SIG-M5 treated with dmso at 0.1 percent for 504 hours (cell line): ENCODE measurements around the gene GMPS.
"Not testable (repeated sequence)": the region's sequence is repeated elsewhere in the genome, so short reads cannot be mapped to it uniquely, and the experiment has no call there.

Source experiments
- DNase-seq: peaks from one replicate; lab custom pipeline; 2025; ENCODE audit not compliant: unreplicated experiment; lab: John Stamatoyannopoulos, UW

Gene GMPS

GRCh38 chr3:155934230-155934629 is 63.8 kb downstream of the GMPS start:
- DNase-seq: no peak

DNA sequence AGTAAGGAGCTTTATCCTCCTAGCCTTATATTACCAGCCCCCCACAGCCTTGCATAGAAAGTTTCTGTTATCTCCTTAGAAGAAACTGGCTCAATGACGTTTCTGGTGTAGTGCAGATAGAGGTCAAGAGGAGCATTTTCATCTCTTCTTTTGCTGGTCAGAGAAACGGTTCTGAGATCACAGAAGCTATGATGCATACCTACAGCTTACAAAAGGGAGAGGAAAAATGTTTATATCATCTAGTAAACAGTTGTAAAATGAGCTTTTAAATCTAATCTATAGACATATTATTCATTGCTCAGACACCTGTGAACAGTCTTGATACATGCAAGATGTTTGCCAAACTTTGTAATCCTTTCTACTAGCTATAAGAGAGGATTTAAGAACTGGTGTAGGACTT is 68.0 kb downstream of the GMPS start:
- DNase-seq: no peak

DNA sequence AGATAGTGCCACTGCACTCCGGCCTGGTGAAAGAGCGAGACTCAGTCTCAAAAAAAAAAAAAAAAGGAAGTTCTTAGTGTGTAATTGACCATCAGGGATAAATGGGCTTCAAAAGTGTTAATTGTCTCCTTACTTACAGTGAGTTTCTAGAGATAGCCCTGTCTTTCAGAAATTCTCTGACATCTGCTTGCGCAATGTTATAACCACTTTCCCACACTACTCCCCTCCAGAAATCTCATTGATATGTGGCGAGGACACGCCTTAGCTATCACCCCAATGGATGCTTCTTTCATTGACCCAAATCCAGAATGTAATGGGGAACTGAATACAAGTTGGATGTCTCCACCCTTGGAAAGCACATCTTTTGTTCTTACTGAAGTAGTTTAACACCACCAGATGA is 70.9 kb downstream of the GMPS start:
- DNase-seq: no peak

GRCh38 chr3:155944081-155944480 is 73.6 kb downstream of the GMPS start:
- DNase-seq: no peak

DNA sequence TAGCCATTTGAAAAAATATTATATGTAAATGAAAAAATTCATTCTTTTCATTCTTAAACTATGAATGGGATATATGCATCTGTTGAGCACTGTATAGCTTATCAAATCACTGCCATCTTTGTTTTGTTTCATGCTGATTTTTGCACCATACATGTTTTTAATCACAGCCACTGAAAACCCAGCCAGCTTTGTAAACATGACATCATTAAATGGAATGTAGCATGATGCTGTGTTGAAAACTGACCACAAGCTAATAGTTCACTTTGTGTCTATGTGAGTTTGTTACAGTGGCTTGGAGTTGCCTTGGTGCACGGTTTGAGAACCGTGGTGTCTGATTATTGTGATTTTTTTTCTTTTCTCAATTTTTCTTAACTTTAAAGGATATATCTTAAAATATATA is 75.7 kb downstream of the GMPS start:
- DNase-seq: no peak

- no peak for DNase-seq
These were observed 78.0 kb downstream of the GMPS start for GRCh38 chr3:155948476-155948875.

GRCh38 chr3:155949453-155950217 is 79.2 kb downstream of the GMPS start:
- no peak for DNase-seq

DNA sequence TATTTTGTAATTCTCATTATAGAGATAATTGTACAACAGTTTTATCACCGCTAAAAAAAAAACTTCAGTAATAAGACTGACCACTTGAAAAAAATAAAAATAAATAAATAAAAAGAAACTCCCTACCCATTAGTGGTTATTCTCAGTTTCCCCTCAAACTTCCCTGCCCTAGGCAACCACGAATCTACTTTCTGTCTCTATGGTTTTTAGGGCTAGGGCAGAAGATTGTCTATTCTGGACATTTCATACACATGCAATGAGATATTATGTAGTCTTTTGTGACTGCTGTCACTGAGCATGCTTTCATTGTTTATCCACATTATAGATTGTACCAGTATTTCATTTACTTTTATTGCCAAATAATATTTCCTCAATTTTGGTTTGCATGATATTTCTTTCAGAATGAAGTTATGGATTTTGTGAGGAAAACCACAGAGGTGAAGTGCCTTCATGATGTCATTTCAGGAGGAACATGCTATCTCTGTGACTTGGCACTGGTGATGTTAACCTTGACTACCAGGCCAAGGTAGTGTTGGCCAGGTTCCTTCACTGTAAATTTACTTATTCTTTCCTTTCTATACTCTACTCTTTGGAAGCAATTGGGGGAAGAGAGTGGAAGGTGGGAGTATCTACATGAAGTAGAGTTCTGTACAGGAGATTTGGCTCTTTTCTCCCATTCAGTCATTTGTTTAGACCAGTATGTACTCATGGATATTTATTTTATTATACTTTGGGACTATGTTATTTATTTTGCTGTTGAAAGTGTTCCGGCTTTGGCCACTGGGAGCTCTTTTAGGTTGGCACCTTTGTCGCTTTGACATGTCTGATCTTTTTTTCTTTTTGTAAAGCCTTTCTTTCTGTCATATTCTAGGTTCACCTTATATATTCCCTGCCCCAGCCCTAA is 86.3 kb downstream of the GMPS start:
- no peak for DNase-seq

DNA sequence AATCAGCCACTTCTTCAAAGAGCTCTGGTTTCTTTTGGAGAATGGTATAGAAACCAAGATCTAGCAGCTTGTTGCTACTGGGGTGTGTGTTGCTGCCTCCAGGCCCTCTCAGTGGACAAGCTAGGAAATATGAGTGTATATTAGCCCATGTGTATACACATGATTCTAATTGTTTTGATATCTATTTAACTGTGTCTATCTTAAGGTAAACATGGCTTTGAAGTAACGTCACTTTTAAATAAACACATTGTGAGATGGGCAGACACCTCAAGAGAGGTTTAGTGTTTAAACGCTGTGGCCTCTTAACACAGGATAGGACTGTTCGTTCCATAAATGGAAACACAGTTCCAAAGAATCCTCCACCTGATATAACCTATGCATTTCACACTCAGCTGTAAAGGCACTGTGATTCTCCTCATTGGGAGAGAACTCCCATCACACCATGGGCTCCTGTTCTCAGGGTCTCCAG is 87.0 kb downstream of the GMPS start:
- DNase-seq: no peak

GRCh38 chr3:155958676-155959075 is 88.2 kb downstream of the GMPS start:
- DNase-seq: no peak

- DNase-seq: no peak
These were observed 89.6 kb downstream of the GMPS start for GRCh38 chr3:155960060-155960459.

DNA sequence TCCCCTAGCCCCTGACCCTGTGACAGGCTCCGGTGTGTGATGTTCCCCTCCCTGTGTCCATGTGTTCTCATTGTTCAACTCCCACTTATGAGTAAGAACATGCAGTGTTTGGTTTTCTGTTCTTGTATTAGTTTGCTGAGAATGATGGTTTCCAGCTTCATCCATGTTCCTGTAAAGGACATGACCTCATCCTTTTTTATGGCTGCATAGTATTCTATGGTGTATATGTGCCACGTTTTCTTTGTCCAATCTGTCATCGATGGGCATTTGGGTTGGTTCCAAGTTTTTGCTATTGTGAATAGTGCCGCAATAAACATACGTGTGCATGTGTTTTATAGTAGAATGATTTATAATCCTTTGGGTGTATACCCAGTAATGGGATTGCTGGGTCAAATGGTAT is 90.6 kb downstream of the GMPS start:
- not testable (repeated sequence) for DNase-seq

DNA sequence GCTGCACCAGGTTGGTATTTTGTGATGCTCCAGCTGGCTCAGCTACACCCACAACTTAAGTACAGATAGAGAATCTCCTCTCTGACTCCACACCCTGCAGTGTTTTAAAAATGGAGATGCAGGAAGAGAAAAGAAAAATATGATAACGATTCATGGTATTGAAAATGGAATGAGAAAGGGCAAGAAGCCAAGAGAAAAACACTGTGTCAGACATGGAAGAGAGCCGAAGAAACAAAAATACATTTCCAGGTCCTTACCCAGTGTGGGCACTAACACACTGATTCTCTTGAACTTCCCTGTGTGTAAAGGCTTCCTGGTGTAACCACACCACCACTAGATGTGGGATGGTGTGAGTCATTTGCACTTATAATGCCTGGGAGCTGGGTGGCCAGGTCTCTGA is 93.1 kb downstream of the GMPS start:
- DNase-seq: no peak

DNA sequence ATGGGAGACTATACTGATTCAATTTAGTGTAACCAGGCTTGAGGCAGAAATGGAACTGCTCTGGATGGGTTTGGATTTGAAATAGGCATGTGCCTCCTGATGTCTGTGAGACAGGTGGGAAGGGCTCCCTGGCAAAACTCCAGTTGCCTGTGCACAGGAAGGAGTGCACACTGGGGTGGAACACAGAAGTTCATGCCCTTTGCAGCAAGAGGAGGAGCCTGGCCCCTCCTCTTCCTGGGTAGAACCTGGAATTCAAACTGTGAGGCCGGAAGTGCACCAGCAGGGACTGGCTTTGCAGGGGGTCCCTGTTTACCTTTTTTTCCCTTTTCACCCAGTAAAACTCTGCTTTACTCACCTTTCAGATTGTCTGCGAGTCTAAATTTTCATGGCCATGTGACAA is 99.9 kb downstream of the GMPS start:
- DNase-seq: no peak

- no peak for DNase-seq
These were observed 102.6 kb downstream of the GMPS start for GRCh38 chr3:155972885-155973584.

DNA sequence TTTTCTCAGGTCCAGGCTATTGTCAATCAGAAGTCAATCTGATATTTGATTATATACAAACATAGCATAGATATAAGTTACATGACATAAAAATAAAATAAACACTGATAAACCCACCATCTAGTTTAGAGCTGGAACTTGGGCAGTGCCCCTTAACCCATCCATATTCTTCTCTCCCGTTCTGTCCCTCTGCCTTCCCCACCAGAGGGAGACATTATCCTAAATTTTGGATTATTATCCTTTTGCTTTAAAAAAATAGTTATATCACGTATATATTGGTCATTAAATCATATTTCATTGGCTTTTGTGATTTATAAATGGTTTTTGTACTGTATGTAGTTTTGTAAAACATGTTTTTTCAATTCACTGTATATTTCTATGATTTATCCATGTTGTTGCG is 107.9 kb downstream of the GMPS start:
- no peak for DNase-seq

GRCh38 chr3:155979746-155980145 is 109.3 kb downstream of the GMPS start:
- no peak for DNase-seq

DNA sequence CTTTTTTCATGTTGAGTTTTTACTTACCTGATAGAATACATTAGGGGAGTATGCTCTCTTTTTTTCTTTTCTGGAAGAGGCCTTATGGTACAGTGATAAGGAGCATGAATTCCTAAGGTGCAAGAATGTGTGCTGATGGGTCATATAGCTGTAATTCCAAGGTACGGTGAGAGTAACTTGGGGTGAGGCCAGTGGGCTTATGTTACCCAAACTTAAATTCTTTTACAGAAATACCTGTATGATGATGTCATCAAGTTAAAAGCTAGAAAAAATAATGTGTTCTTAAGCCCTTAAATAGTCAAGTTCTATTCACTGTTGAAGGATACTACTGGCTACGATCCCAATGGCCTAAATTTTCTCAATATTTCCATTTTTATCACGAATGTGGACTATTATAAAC is 111.2 kb downstream of the GMPS start:
- no peak for DNase-seq

- DNase-seq: no peak
These were observed 113.5 kb downstream of the GMPS start for GRCh38 chr3:155983834-155984474.

DNA sequence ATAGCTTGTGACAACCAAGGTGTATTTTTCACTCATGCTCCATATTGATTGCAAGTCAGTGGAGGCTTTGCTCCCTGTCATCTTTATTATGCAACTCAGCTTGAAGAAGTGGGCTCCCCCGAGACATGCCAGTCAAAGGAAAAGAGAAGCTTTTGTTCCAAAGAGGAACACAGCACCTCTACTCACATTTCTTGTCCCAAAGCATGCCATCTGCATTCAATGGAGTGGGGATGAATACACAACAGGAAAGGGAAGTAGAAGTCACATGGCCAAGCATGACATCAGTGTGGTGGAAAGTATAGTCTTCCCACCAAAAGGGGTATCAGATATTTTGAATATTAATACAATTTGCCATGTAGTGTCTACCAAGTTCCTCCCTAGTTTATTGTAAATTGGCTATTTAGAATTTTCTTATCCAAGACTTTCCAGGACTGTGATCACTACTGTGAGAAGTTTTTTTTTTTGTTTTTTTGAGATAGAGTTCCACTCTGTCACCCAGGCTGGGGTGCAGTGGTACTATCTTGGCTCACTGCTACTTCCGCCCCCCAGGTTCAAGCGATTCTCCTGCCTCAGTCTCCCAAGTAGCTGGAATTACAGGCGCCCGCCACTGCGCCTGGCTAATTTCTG is 114.5 kb downstream of the GMPS start:
- peak; percentile 13 for DNase-seq

- DNase-seq: no peak
These were observed 119.1 kb downstream of the GMPS start for GRCh38 chr3:155989536-155989935.
